Measurements from ENCODE around the gene PRR20A.

DNA sequence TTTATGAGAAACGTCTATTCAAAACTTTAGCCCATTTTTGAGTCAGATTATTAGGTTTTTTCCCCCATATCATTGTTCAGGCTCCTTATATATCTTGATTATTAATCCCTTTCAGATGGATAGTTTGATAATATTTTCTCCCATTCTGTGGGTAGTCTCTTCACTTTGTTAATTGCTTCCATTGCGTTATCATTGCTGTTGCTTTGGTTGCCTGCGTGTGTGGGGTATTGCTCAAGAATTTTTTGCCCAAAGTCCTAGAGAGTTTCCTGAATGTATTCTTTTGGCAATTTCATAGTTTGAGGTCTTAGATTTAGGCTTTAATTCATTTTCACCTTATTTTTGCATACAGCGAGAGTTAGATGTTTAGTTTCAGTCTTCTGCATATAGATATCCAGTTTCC, 25.8 kb upstream of the PRR20A start:
- TF ChIP-seq POLR2AphosphoS5 (IDR thresholded peaks at IDR 0.05; ENCODE audit: borderline replicate concordance, low read depth, low read length) = no peak; the same call in 1 of the 2 replicates
- TF ChIP-seq EZH2 (IDR thresholded peaks at IDR 0.05) = no peak
- no peak for TF ChIP-seq FOXP2 (optimal IDR thresholded peaks at IDR 0.05; ENCODE audit: control extremely low read depth, extremely low read length, insufficient read depth)
